ENCODE results near the gene LRMDA. TPM values are rescaled to one million over a fixed set of nuclear protein-coding genes. Genes with fewer than 3 reads are reported as not detected.

The LRMDA gene
- total and polyA plus RNA-seq, 2 of the 4 experiments (the other 2 are of a cell fraction), result 0.07 TPM; not detected in 1

- Histone ChIP-seq H2AK5ac (ENCODE audit: low read depth, low read length) (peak overlapping the region; percentile 18; the same call in 1 of the 2 replicates), H3K23ac (ENCODE audit: low read depth, low read length) (peak overlapping the region; percentile 84), H2BK5ac (ENCODE audit: low read depth, low read length, poor library complexity, severe bottlenecking) (peak overlapping the region; percentile 92), H3K27me3 (ENCODE audit: control insufficient read depth, insufficient read depth, low read length) (0 out of 2 replicates have a peak, but pooled peaks cover 3% of the 10 kb centered on the region), H3K9ac (ENCODE audit: low read depth, low read length) (peak overlapping the region; percentile 81), H3K9me1 (ENCODE audit: insufficient read depth, low read length) (no peaks in the 10 kb centered on the region), H3K4me1 (ENCODE audit: control insufficient read depth, insufficient read depth, low read length) (peaks cover 2% of the 10 kb centered on the region; the same call in 1 of the 2 replicates), H4K8ac (ENCODE audit: low read depth in 2 of 2, low read length in 2 of 2) (peak overlapping the region; percentile 51 to 93), H3K27ac (ENCODE audit: insufficient read depth, low read length) (peak overlapping the region; percentile 95), H3K4me2 (ENCODE audit: low read depth, low read length) (peak overlapping the region; percentile 91), H4K5ac (ENCODE audit: low read depth, low read length) (peak overlapping the region; percentile 87), H3K36me3 (ENCODE audit: control insufficient read depth, insufficient read depth, low read length) (peaks cover 21% of the 10 kb centered on the region; the same call in 1 of the 2 replicates), H3K18ac (ENCODE audit: low read depth, low read length) (peak overlapping the region; percentile 88), H2BK20ac (ENCODE audit: low read depth, low read length) (peak overlapping the region; percentile 32; the same call in 1 of the 2 replicates), H3K4ac (ENCODE audit: low read depth, low read length) (peak overlapping the region; percentile 90), H3K9me3 (ENCODE audit: control insufficient read depth, insufficient read depth, low read length) (no peaks in the 10 kb centered on the region), H3K4me3 (ENCODE audit: insufficient read depth, low read depth, low read length) (peak overlapping the region; percentile 60), H2BK120ac (ENCODE audit: low read depth, low read length) (peak overlapping the region; percentile 79), H4K91ac (ENCODE audit: insufficient read depth, low read depth, low read length) (peak overlapping the region; percentile 85), H3K14ac (replicated peaks; ENCODE audit: low read depth, low read length) (peak overlapping the region; percentile 79), H2AK9ac (replicated peaks; ENCODE audit: low read depth, low read length, poor library complexity) (peak overlapping the region; percentile 93), H2AFZ (replicated peaks; ENCODE audit: low read length, poor library complexity) (peak overlapping the region; percentile 99), H3K79me1 (ENCODE audit: low read depth in 1 of 2, low read length in 2 of 2) (no peaks in the 10 kb centered on the region; a peak in 1 of 4 replicates), H2BK15ac (ENCODE audit: low read depth, low read length) (peak overlapping the region; percentile 32; the same call in 1 of the 3 replicates), H4K20me1 (ENCODE audit: insufficient read depth, low read length) (peaks cover 16% of the 10 kb centered on the region; the same call in 1 of the 2 replicates), H3K56ac (ENCODE audit: extremely low read depth, insufficient read depth, low read length) (peak overlapping the region; percentile 48)
- WGBS, 2 experiments (ENCODE audit: extremely low coverage in 2 of 2, insufficient read length in 1 of 2), result 1% methylated on average over 19 of the region's 42 CpGs; no CpG with 5 or more reads in 1 of the 2 experiments
- dilution Hi-C loops (cut with HindIII; ENCODE audit: low sequenced_read_pairs, unreplicated experiment) (no loop called here), intact Hi-C loops (cut with micrococcal nuclease) (loop anchor here (1.0 to 10.0 kb wide), 6 partner anchors 506 to 1710 kb away; no protein-coding TSS in a partner anchor), in situ Hi-C loops (cut with MboI; ENCODE audit: low sequenced_read_pairs) (loop anchor here (10.0 to 25.0 kb wide), 4 partner anchors 635 to 1585 kb away; no protein-coding TSS in a partner anchor)
- BruUV-seq (replicated peaks), result no TSS peak
- POLR2A ChIA-PET (ENCODE audit: unreplicated experiment), result no interaction called here
- no peak for DNase-seq
- ATAC-seq (ENCODE audit: low read depth), result peak; percentile 1
- CTCF ChIA-PET, result no interaction called here
- TF ChIP-seq MXI1 (IDR thresholded peaks at IDR 0.05; ENCODE audit: borderline replicate concordance, low read depth, low read length) (no peak), RAD21 (IDR thresholded peaks at IDR 0.05; ENCODE audit: low read length) (no peak), MAZ (IDR thresholded peaks at IDR 0.05; ENCODE audit: borderline replicate concordance, low read depth, low read length) (no peak), FOS (IDR thresholded peaks at IDR 0.05; ENCODE audit: low read depth, low read length) (no peak), SMC3 (IDR thresholded peaks at IDR 0.05; ENCODE audit: low read depth, low read length) (no peak), USF2 (IDR thresholded peaks at IDR 0.05; ENCODE audit: low read depth, low read length) (no peak), CEBPB (IDR thresholded peaks at IDR 0.05; ENCODE audit: low read depth, low read length) (no peak), CHD1 (IDR thresholded peaks at IDR 0.05; ENCODE audit: low read depth, low read length) (no peak), RCOR1 (IDR thresholded peaks at IDR 0.05; ENCODE audit: insufficient replicate concordance, low read length) (no peak), MAFK (IDR thresholded peaks at IDR 0.05; ENCODE audit: low read depth, low read length) (no peak), RFX5 (IDR thresholded peaks at IDR 0.05; ENCODE audit: low read depth, low read length) (no peak), NFE2L2 (IDR thresholded peaks at IDR 0.05; ENCODE audit: low read depth, low read length) (no peak), POLR2A (IDR thresholded peaks at IDR 0.05; ENCODE audit: low read depth, low read length) (no peak), CTCF (conservative IDR thresholded peaks at IDR 0.05; ENCODE audit: low read depth, low read length) (no peak), BHLHE40 (IDR thresholded peaks at IDR 0.05; ENCODE audit: low read depth, low read length) (no peak)
Observed at GRCh38 chr10:75402486-75403143, 28.8 kb upstream of the LRMDA start.

Measured in IMR-90 (cell line).